K562 (cell line): ENCODE results near the gene AK4. TPM values are rescaled to one million over a fixed set of nuclear protein-coding genes. Genes with fewer than 3 reads are reported as not detected.

ENCODE experiments used
- ATF4 ChIP-seq: fragments of 450-650 bp; formaldehyde crosslinking; IDR thresholded peaks from 2 replicates; pipeline ENCODE4 v1.4.0; 2022; ENCODE audit warnings: mild to moderate bottlenecking, moderate library complexity
- ATF7 ChIP-seq: fragments of 450-650 bp; IDR thresholded peaks from 2 replicates; pipeline ENCODE4 v1.7.1; 2014; ENCODE audit warnings: mild to moderate bottlenecking, moderate library complexity
- CBX2 ChIP-seq: fragments of 200-600 bp; sonication (generic); IDR thresholded peaks from one replicate; pipeline ENCODE4 v1.6.1; 2012; ENCODE audit warnings: mild to moderate bottlenecking, low read length, inconsistent platforms; ENCODE audit not compliant: insufficient read depth, poor library complexity, severe bottlenecking
- CBX5 ChIP-seq: IDR thresholded peaks from 2 replicates; pipeline ENCODE4 v1.6.1; 2014; ENCODE audit warnings: low read depth, borderline replicate concordance
- CREB1 ChIP-seq, 2 experiments: sonication (generic) in 1 of 2; formaldehyde crosslinking in 1 of 2; IDR thresholded peaks; 2 replicates each; pipeline versions ENCODE4 v1.6.1 to v1.8.0; 2012 to 2022; ENCODE audit warnings: inconsistent platforms in 1 of 2, mild to moderate bottlenecking in 1 of 2, missing genetic modification reagents in 1 of 2, moderate library complexity in 1 of 2
- KAT8 ChIP-seq: fragments of 450-650 bp; IDR thresholded peaks from 2 replicates; pipeline ENCODE4 v1.6.1; 2016; ENCODE audit warnings: low read depth, mild to moderate bottlenecking
- KDM4B ChIP-seq, 2 experiments: fragments of 450-650 bp in 1 of 2; sonication (generic) in 1 of 2; IDR thresholded peaks; 2 replicates each; pipeline ENCODE4 v1.6.1; 2016 to 2017; ENCODE audit warnings: borderline replicate concordance in 2 of 2, antibody characterized with exemption in 1 of 2, low read depth in 1 of 2, mild to moderate bottlenecking in 1 of 2
- KLF6 ChIP-seq: fragments of 250-450 bp; sonication (Bioruptor Pico); IDR thresholded peaks from 2 replicates; pipeline ENCODE4 v1.4.0; 2020; ENCODE audit warnings: mild to moderate bottlenecking, moderate library complexity, borderline replicate concordance
- NR2C2 ChIP-seq, 2 experiments: fragments of 200-800 bp in 1 of 2; sonication (Bioruptor generic) in 1 of 2; sonication (generic) in 1 of 2; formaldehyde crosslinking in 1 of 2; IDR thresholded peaks; 2 replicates each; pipeline versions ENCODE4 v1.6.1 to v1.8.0; 2016 to 2022; ENCODE audit warnings: mild to moderate bottlenecking in 1 of 2, missing compliant biosample characterization in 1 of 2, missing genetic modification characterization in 1 of 2, missing genetic modification reagents in 1 of 2
- RAD21 ChIP-seq, 2 experiments: fragments of 250-450 bp in 1 of 2; fragments of 450-650 bp in 1 of 2; sonication (Bioruptor Pico) in 1 of 2; formaldehyde crosslinking in 1 of 2; IDR thresholded peaks in 1 of 2; conservative IDR thresholded peaks in 1 of 2; 2 replicates each; pipeline versions ENCODE4 v1.4.0 to v1.8.0; 2020 to 2022; ENCODE audit warnings: mild to moderate bottlenecking in 2 of 2, moderate library complexity in 1 of 2
- XRCC5 ChIP-seq: fragments of 200-400 bp; formaldehyde crosslinking; IDR thresholded peaks from 2 replicates; pipeline ENCODE4 v1.6.1; 2017; ENCODE audit warnings: low read depth, mild to moderate bottlenecking, low read length
- ZBTB12 ChIP-seq: fragments of 250-450 bp; sonication (Bioruptor Pico); IDR thresholded peaks from 2 replicates; pipeline ENCODE4 v1.4.0; 2020
- ZNF639 ChIP-seq, 2 experiments: fragments of 200-800 bp in 1 of 2; sonication (Bioruptor generic) in 1 of 2; sonication (generic) in 1 of 2; formaldehyde crosslinking in 1 of 2; IDR thresholded peaks in 1 of 2; conservative IDR thresholded peaks in 1 of 2; 2 replicates each; pipeline versions ENCODE4 v1.5.0 to v1.6.1; 2016 to 2020; ENCODE audit warnings: missing compliant biosample characterization in 1 of 2, missing genetic modification characterization in 1 of 2, missing genetic modification reagents in 1 of 2
- polyA plus RNA-seq, 8 experiments: library from polyadenylated mRNA; depleted of rRNA in 4 of 8; stranded (reverse) in 5 of 8; unstranded in 3 of 8; fragments of >200 nt; fragmentation: Nextera tagmentation in 2 of 8; fragmentation: Illumina TruSeq in 1 of 8; extraction: Ambion mirVana in 2 of 8; extraction: Trizol in 1 of 8; gene quantifications; 2 replicates each; pipeline versions ENCODE4 v1.2.1 to v1.2.3, GENCODE V29; 2011 to 2014; ENCODE audit warnings: inconsistent platforms in 1 of 8, missing spikeins in 1 of 8
- total RNA-seq, 7 experiments: library from RNA; depleted of rRNA in 6 of 7; stranded (reverse); fragments of >200 nt in 6 of 7; fragmentation: Illumina TruSeq in 2 of 7; extraction: Trizol in 2 of 7; gene quantifications; 2 replicates each; pipeline versions ENCODE4 v1.2.1 to v1.2.3, GENCODE V29; 2011 to 2021; ENCODE audit warnings: low replicate concordance in 1 of 7
- TF ChIP-seq, protein P1 (sequence below): fragments of 250-450 bp; sonication (Bioruptor Pico); IDR thresholded peaks from 2 replicates; pipeline ENCODE4 v1.8.0; 2022; ENCODE audit warnings: inconsistent platforms
- TF ChIP-seq, protein P2 (sequence below): IDR thresholded peaks from 2 replicates; pipeline ENCODE4 v1.6.1; 2014; ENCODE audit warnings: antibody characterized with exemption

The AK4 gene
- total and polyA plus RNA-seq, 9 of the 15 experiments (the other 6 are each of a cell fraction or from before 2014, with no cell fraction given), result 10.4 to 96.6 (median 21.5) TPM

- TF ChIP-seq, protein P1, sequence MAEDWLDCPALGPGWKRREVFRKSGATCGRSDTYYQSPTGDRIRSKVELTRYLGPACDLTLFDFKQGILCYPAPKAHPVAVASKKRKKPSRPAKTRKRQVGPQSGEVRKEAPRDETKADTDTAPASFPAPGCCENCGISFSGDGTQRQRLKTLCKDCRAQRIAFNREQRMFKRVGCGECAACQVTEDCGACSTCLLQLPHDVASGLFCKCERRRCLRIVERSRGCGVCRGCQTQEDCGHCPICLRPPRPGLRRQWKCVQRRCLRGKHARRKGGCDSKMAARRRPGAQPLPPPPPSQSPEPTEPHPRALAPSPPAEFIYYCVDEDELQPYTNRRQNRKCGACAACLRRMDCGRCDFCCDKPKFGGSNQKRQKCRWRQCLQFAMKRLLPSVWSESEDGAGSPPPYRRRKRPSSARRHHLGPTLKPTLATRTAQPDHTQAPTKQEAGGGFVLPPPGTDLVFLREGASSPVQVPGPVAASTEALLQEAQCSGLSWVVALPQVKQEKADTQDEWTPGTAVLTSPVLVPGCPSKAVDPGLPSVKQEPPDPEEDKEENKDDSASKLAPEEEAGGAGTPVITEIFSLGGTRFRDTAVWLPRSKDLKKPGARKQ (CRISPR knock-in tag), result no peak
- peak; percentile 71; the same call in 1 of the 2 replicates for TF ChIP-seq ATF7
- peak; percentile 37 to 51; a peak in 2 of 4 replicates for TF ChIP-seq RAD21 (CRISPR knock-in tag; conservative IDR thresholded peaks at IDR 0.05 in 1 of 2, IDR thresholded peaks at IDR 0.05 in 1 of 2)
- TF ChIP-seq CBX5, result 0 out of 2 replicates have a peak, but pooled peaks have one; percentile 10
- TF ChIP-seq KAT8, result no peak
- peak in 1 of 2 experiments; percentile 94; a peak in 2 of 4 replicates for TF ChIP-seq ZNF639 (CRISPR knock-in tag; conservative IDR thresholded peaks at IDR 0.05 in 1 of 2, IDR thresholded peaks at IDR 0.05 in 1 of 2)
- no peak for TF ChIP-seq CBX2
- 0 out of 4 replicates have a peak, but pooled peaks of 1 of the 2 experiments have one; percentile 43 for TF ChIP-seq KDM4B (IDR thresholded peaks at IDR 0.05; ENCODE audit: borderline replicate concordance in 2 of 2, low read depth in 1 of 2)
- TF ChIP-seq ATF4 (CRISPR knock-in tag), result no peak
- no peak for TF ChIP-seq NR2C2 (CRISPR knock-in tag; IDR thresholded peaks at IDR 0.05)
- no peak; the same call in 1 of the 2 replicates for TF ChIP-seq NR2C2 (tag; IDR thresholded peaks at IDR 0.05)
- TF ChIP-seq ZBTB12 (CRISPR knock-in tag), result no peak
- TF ChIP-seq, protein P2, sequence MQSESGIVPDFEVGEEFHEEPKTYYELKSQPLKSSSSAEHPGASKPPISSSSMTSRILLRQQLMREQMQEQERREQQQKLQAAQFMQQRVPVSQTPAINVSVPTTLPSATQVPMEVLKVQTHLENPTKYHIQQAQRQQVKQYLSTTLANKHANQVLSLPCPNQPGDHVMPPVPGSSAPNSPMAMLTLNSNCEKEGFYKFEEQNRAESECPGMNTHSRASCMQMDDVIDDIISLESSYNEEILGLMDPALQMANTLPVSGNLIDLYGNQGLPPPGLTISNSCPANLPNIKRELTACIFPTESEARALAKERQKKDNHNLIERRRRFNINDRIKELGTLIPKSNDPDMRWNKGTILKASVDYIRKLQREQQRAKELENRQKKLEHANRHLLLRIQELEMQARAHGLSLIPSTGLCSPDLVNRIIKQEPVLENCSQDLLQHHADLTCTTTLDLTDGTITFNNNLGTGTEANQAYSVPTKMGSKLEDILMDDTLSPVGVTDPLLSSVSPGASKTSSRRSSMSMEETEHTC, result no peak
- peak; percentile 13 for TF ChIP-seq CREB1 (IDR thresholded peaks at IDR 0.05)
- peak; percentile 49; the same call in 1 of the 2 replicates for TF ChIP-seq CREB1 (CRISPR knock-in tag; IDR thresholded peaks at IDR 0.05)
- TF ChIP-seq XRCC5, result peak; percentile 55; the same call in 1 of the 2 replicates
- TF ChIP-seq KLF6 (CRISPR knock-in tag), result 0 out of 2 replicates have a peak, but pooled peaks have one; percentile 37
Observed at GRCh38 chr1:65254320-65255034, 106.5 kb downstream of the AK4 start (continued).
